Progenitor cell of endocrine pancreas (in vitro differentiated cells): ENCODE measurements around the gene MAG. TPM values are rescaled to one million over a fixed set of nuclear protein-coding genes. Genes with fewer than 3 reads are reported as not detected.

ENCODE experiments used
- DNase-seq: peaks from one replicate; pipeline ENCODE4 v3.0.0; 2021; ENCODE audit warnings: low spot score; ENCODE audit not compliant: unreplicated experiment
- H3K27ac Mint-ChIP-seq: 2 replicates; pipeline ENCODE4 v1.8.0; 2021; ENCODE audit warnings: mild to moderate bottlenecking, moderate library complexity, mixed read lengths
- H3K27me3 Mint-ChIP-seq: 2 replicates; pipeline ENCODE4 v1.8.0; 2021; ENCODE audit warnings: mixed read lengths
- H3K36me3 Mint-ChIP-seq: 2 replicates; pipeline ENCODE4 v1.8.0; 2022; ENCODE audit warnings: mixed read lengths; ENCODE audit not compliant: insufficient read depth
- H3K4me1 Mint-ChIP-seq: 2 replicates; pipeline ENCODE4 v1.8.0; 2021; ENCODE audit warnings: low read depth, mixed read lengths
- H3K4me3 Mint-ChIP-seq: 2 replicates; pipeline ENCODE4 v1.8.0; 2021; ENCODE audit warnings: low read depth, mild to moderate bottlenecking, moderate library complexity, mixed read lengths
- H3K9me3 Mint-ChIP-seq: 2 replicates; pipeline ENCODE4 v1.8.0; 2021; ENCODE audit warnings: low read depth, mixed read lengths
- total RNA-seq: library from RNA; stranded (reverse); gene quantifications from 2 replicates; pipeline ENCODE4 v1.2.1, GENCODE V29; 2021
- TF ChIP-seq, protein P1 (sequence below): fragments of 200-600 bp; sonication (generic); IDR thresholded peaks from one replicate; pipeline ENCODE4 v1.5.0; 2021; ENCODE audit warnings: antibody characterized with exemption, mild to moderate bottlenecking; ENCODE audit not compliant: unreplicated experiment

The MAG gene
- total RNA-seq, 1 donor from 2014 or later, result 1.4 TPM

DNA sequence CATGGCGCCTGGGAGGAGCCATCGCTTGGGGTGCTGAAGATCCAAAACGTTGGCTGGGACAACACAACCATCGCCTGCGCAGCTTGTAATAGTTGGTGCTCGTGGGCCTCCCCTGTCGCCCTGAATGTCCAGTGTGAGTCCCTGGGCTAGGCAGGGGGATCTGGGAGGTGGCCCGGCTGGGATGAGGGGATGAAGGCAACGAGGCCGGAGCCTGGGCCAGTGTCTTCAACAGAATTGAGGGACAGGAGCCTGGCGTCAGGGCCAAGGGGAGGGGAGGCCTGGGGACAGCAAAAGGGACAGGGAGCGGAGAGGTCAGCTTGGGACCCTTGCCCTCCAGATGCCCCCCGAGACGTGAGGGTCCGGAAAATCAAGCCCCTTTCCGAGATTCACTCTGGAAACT lies 49.0 kb downstream of the MAG start:
- no peak for DNase-seq
- no peak overlapping the region for H3K27ac Mint-ChIP-seq
- peaks cover 7% of the 10 kb centered on the region for H3K27me3 Mint-ChIP-seq
- no peaks in the 10 kb centered on the region for H3K36me3 Mint-ChIP-seq
- H3K4me1 Mint-ChIP-seq, result no peaks in the 10 kb centered on the region
- TF ChIP-seq, protein P1, sequence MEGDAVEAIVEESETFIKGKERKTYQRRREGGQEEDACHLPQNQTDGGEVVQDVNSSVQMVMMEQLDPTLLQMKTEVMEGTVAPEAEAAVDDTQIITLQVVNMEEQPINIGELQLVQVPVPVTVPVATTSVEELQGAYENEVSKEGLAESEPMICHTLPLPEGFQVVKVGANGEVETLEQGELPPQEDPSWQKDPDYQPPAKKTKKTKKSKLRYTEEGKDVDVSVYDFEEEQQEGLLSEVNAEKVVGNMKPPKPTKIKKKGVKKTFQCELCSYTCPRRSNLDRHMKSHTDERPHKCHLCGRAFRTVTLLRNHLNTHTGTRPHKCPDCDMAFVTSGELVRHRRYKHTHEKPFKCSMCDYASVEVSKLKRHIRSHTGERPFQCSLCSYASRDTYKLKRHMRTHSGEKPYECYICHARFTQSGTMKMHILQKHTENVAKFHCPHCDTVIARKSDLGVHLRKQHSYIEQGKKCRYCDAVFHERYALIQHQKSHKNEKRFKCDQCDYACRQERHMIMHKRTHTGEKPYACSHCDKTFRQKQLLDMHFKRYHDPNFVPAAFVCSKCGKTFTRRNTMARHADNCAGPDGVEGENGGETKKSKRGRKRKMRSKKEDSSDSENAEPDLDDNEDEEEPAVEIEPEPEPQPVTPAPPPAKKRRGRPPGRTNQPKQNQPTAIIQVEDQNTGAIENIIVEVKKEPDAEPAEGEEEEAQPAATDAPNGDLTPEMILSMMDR, result no peak
- no peak overlapping the region for H3K4me3 Mint-ChIP-seq
- no peaks in the 10 kb centered on the region for H3K9me3 Mint-ChIP-seq

- TF ChIP-seq, protein P1, result no peak
Measured at GRCh38 chr19:35341565-35342225, 49.7 kb downstream of the MAG start.

GRCh38 chr19:35342430-35342829 lies 50.5 kb downstream of the MAG start:
- Mint-ChIP-seq H3K27me3 (peaks cover 19% of the 10 kb centered on the region), H3K4me1 (no peaks in the 10 kb centered on the region), H3K36me3 (no peaks in the 10 kb centered on the region), H3K27ac (no peak overlapping the region), H3K4me3 (no peak overlapping the region), H3K9me3 (no peaks in the 10 kb centered on the region)
- TF ChIP-seq, protein P1, result no peak
- no peak for DNase-seq

More at GRCh38 chr19:35341565-35342225, 49.7 kb downstream of the MAG start:
- H3K4me3 Mint-ChIP-seq, result no peak overlapping the region
- H3K27me3 Mint-ChIP-seq, result peaks cover 11% of the 10 kb centered on the region
- no peaks in the 10 kb centered on the region for H3K36me3 Mint-ChIP-seq
- H3K27ac Mint-ChIP-seq, result no peak overlapping the region
- DNase-seq, result no peak
- no peaks in the 10 kb centered on the region for H3K4me1 Mint-ChIP-seq
- no peaks in the 10 kb centered on the region for H3K9me3 Mint-ChIP-seq

GRCh38 chr19:35344511-35345031 lies 52.6 kb downstream of the MAG start:
- Mint-ChIP-seq H3K4me3 (no peak overlapping the region), H3K9me3 (no peaks in the 10 kb centered on the region), H3K36me3 (no peaks in the 10 kb centered on the region), H3K27me3 (peaks cover 26% of the 10 kb centered on the region), H3K27ac (no peak overlapping the region), H3K4me1 (no peaks in the 10 kb centered on the region)
- TF ChIP-seq, protein P1, result no peak
- no peak for DNase-seq

DNA sequence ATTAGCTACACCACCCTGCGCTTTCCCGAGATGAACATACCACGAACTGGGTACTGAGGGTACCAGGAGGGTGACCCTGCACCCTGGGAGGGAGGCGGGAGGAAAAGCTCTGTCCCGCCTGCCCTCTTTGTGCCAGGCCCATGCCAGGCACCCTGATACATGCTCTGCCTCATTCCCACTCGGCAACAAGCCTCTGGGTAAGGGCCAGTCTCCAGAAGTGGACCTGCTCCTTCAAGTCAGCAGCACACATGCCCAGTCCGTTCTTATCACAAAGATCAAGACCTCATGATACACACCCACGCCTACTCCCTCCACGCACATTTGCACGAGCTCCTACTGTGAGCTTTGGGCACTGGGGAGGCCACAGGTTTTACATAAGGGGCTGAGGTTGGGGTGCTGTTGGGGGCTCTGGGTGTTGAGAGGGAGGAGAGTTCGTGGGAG lies 53.7 kb downstream of the MAG start:
- TF ChIP-seq, protein P1, result no peak
- no peak overlapping the region for H3K4me3 Mint-ChIP-seq
- DNase-seq, result no peak
- no peaks in the 10 kb centered on the region for H3K36me3 Mint-ChIP-seq
- H3K9me3 Mint-ChIP-seq, result no peaks in the 10 kb centered on the region
- H3K4me1 Mint-ChIP-seq, result no peaks in the 10 kb centered on the region
- H3K27me3 Mint-ChIP-seq, result peaks cover 28% of the 10 kb centered on the region
- no peak overlapping the region for H3K27ac Mint-ChIP-seq
